GM21723 (cell line): ENCODE data around the gene ACOXL.

Experiments used
- ATAC-seq: cut with Tn5 transposase; IDR thresholded peaks from one replicate; pipeline ENCODE4 v1.9.1; 2021; ENCODE audit warnings: mild to moderate bottlenecking, moderate library complexity; ENCODE audit not compliant: unreplicated experiment

Gene ACOXL

DNA sequence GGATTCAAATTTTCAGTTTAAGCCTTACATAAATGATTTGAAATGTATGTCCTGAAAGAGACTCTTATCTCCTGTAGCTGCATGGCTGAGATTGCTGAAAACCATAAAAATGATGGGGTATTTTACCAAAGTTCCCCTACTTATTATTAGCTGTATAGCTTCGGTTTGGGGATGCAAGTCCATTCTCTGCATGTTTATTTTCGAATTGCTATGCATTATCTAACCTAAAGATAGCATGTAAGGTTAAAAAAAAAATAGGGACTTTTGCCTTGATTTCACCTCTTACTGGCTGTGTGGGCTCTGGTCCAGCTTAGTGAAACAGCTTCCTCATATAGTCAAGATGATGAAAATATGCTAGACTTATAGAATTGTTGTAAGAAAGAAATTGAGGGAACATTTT lies 14.0 kb upstream of the ACOXL start:
- ATAC-seq: no peak

DNA sequence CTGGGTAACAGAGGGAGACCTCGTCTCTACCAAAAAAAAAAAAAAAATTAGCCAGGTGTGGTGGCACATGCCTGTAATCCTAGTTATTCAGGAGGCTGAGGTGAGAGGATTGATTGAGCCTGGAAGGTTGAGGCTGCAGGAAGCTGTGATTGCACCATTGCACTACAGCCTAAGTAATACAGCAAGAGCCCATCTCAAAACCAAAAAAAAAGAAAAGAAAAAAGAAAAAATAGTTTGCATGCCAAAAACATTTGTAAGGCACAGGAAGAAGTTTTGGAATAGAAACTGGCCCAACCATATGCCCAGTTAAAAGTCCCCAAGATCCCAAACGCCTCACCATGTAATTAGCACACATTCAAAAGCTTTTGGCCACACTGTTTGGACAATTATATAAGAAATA lies 13.4 kb upstream of the ACOXL start:
- no peak for ATAC-seq

- no peak for ATAC-seq
These were observed 11.8 kb upstream of the ACOXL start for GRCh38 chr2:110720547-110720946.

DNA sequence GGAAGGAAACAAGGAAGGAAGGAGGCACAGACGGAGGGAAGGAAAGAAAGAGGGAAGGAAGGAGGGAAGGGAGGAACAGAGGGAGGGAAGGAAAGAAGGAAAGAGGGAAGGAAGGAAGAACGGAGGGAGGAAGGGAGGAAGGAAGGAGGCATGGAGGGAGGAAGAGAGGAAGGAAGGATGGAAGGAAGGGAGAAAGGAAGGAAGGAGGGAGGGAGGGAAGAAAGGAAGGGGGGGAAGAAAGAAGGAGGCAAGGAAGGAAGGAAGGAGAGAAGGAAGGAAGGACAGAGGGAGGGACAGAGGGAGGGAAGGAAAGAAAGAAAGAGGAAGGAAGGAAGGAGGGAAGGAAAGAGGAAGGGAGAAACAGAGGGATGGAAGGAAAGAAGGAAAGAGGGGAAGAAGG lies 7.6 kb upstream of the ACOXL start:
- no peak for ATAC-seq

DNA sequence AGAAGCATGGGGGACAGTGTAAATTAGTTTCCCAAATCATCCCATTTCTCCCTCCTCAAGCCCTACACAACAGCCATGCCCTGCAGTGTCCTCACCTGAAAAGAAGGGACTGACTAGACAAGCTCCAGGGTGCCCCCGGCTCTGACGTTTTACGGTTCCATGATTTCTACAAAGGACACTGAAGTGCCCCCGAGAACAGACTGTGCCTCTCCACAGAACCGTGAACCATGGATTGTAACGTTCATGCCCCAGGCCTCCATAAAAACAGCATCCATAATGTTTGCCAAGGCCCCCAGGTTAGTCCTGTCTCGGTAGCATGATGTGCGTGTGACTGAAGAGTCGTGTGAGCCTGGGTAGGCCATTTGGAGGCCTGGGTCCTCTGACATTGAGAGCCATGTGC lies 7.0 kb upstream of the ACOXL start:
- ATAC-seq: no peak

DNA sequence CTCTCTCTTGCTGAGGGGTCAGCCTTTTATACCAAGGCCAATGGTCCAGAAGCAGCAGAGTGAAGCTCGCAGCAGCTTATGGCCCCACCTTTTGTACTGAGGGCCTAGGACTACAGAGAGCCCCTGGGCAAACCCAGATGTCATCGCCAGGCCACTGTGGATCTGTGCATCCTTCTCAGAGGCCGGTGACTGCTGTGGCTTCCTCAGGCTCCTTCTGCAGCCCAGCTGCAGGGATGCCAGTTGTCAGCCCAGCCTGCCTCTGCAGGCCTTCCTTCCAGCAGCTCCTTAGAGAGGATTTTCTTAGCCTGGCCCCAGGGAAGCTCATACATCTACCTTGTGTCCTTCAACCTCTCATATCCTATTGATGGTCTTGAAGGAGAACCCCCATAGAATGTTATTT lies 6.5 kb upstream of the ACOXL start:
- ATAC-seq: no peak

- ATAC-seq: no peak
These were observed 6.1 kb upstream of the ACOXL start for GRCh38 chr2:110726285-110726684.

- no peak for ATAC-seq
These were observed 4.5 kb upstream of the ACOXL start for GRCh38 chr2:110727923-110728322.

- ATAC-seq: no peak
These were observed 3.3 kb upstream of the ACOXL start for GRCh38 chr2:110729106-110729505.

DNA sequence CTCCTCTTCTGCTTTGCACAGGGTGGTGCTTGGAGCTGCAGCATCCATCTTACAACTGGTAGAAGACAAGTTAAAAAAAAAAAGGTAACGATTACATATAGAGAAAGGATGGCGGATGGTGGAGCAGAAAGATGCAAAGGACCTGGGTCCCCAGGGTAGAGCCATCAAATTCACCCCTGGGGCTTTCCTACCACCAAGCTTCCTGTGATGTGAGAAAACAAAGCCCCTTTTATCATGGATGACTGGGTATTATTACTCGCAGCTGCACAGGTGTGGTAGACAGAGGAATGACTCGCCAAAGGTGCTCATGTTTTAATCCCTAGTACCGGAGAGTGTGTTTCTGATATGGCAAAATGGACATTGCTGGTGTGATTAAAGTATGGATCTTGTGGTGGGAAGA lies 1.3 kb upstream of the ACOXL start:
- no peak for ATAC-seq

GRCh38 chr2:110735366-110735765 lies 3.0 kb downstream of the ACOXL start:
- no peak for ATAC-seq

- ATAC-seq: no peak
These were observed 5.4 kb downstream of the ACOXL start for GRCh38 chr2:110737783-110738182.

- ATAC-seq: no peak
These were observed 8.5 kb downstream of the ACOXL start for GRCh38 chr2:110740747-110741349.

- no peak for ATAC-seq
These were observed 9.2 kb downstream of the ACOXL start for GRCh38 chr2:110741491-110741980.

DNA sequence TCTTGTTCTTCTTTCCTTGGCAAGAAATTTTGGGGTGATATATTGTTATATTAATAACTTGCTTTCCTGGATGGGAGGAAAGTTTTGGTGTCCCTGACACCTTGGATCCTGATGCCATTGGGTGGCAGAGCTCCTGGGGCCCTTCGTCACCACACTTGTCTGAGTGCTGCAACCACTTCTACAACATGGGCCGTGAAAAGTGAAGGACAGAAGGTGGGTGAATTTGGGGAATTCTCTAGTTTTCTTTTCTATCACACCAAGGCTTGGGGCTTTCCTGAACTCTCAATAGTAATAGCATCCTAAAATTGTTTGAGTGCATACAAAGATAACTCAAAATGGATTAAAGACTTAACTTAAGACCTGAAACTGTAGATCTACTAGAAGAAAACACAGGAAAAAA lies 10.0 kb downstream of the ACOXL start:
- ATAC-seq: no peak

DNA sequence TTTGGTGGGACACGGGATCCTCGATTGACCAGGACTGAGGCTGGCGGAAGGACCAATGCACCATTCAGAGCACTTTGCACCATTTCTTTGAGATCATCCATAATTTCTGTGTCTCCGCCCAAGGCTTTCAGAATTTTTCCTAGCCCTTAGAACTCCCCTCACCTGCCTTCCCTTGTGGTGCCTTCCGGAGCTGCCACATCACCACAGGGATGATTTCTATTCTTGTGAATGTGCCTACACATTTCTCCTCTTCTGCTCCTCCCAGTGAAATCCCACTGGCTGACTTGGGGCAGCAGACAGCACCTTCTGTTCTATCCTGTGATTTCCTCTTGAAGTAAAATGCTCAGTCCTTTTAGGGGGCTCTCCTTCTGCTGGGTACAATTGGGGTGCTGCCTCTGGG lies 11.2 kb downstream of the ACOXL start:
- no peak for ATAC-seq

DNA sequence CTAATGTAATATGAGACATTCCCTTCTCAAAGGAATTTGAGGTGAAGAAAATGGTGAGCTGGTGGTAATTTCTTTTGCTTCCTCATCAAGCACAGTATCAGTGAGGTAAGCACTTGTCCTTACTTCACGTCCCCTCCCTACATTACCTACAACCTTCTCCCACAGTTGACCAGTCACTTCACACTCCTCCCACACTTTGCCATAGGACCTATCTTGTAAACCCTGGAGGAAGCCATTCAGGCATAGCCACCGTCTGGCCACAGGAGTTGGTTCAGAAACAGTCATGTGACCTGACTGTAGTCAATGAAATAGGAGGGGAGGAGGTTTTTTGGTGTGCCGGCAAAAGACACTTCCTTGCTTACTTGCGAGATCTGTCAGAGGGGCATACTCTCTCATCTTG lies 12.1 kb downstream of the ACOXL start:
- ATAC-seq: no peak

GRCh38 chr2:110745048-110745447 lies 12.7 kb downstream of the ACOXL start:
- no peak for ATAC-seq

GRCh38 chr2:110746586-110747521 lies 14.5 kb downstream of the ACOXL start:
- no peak for ATAC-seq

DNA sequence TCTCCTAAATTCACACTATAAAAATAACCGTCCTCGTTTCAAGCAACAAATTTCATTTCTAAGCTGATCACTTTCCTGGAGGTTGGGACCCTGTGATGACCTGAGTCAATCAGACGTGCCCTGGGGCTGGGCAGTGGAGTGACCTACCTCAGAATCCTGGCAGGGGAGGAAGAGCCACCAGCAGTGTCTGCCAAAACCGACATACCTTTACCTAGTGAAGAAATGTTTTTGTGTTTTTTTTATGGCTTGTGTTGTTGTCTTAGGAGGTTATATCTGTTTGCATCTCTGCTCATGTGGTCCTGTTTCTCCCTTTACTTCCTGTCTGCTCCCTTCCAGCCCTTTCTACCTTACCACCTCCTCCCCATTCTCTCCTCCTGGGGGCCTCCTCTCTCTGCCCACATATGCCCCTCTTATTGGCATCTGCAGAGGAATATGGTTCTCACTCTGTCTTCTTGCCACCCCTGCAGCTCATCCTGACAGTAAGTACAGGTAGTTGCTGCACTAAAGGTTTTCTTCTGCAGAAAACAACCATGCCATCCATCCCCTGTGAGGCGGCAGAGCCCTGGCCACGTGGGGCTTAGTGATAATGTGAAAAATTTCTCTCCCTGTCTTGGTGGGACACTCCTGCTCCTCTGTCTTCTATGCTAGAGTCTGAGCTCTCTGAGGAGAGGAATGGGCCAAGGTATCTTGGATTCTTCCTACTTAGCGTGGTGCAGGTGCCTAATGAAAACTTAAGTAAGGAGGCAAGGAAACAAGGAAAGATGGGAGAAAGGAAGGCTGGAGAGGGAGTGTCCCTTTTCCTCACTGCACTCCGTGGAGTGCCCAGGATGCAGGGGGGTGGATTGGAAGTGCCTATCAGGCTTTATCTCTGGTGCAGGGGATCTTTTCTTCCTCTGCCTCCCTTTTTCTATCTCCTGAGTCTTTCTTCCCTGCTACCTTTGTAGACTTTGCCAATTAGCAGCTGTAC lies 15.4 kb downstream of the ACOXL start:
- no peak for ATAC-seq

DNA sequence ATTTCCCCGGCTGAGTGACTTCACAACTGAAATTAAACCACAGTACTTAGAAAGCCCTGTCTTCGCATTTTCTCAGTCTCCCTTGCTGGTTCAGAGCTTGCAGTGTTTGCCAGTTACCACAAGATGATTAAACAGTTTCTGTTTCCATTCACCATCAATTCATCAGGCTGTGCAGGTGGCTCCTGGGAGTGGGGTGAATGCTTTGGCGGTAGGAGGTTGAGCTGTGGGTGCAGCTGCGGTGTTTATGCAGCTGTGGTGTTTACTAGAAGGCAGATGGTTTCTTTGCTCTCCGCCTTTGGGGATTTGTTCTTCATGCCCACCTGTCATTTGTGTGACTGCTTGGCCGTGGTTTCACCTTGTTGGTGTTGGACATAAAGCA lies 16.1 kb downstream of the ACOXL start:
- peak; percentile 98 for ATAC-seq
